ENCODE data around the gene MAVS. TPM values are rescaled to one million over a fixed set of nuclear protein-coding genes. Genes with fewer than 3 reads are reported as not detected.
A peak's percentile ranks its signal among the peaks of the same experiment; 100 is the strongest.

The MAVS gene
- total and polyA plus RNA-seq, 9 of the 15 experiments (the other 6 are each of a cell fraction or from before 2014, with no cell fraction given), result 1.6 to 22.0 (median 11.3) TPM

GRCh38 chr20:3865887-3866407, 19.3 kb downstream of the MAVS start (continued):
- TF ChIP-seq FOXA3 (CRISPR knock-in tag; conservative IDR thresholded peaks at IDR 0.05 in 1 of 2, IDR thresholded peaks at IDR 0.05 in 1 of 2), result no peak
- no peak for TF ChIP-seq ARNT (IDR thresholded peaks at IDR 0.05)
- no peak for TF ChIP-seq L3MBTL2 (IDR thresholded peaks at IDR 0.05)

GRCh38 chr20:3866464-3866863, 19.8 kb downstream of the MAVS start:
- Histone ChIP-seq H3K27ac (ENCODE audit: extremely low read depth, low read depth, low read length) (no peak overlapping the region), H3K9me1 (ENCODE audit: control insufficient read depth, insufficient read depth, low read length) (peaks cover 2% of the 10 kb centered on the region), H3K36me3 (ENCODE audit: control insufficient read depth, insufficient read depth, low read length) (peaks cover 58% of the 10 kb centered on the region), H3K27me3 (ENCODE audit: control insufficient read depth in 2 of 2, insufficient read depth in 2 of 2, low read length in 2 of 2) (no peaks in the 10 kb centered on the region; a peak in 1 of 5 replicates), H2AFZ (ENCODE audit: low read depth, low read length) (no peak overlapping the region), H3K4me3 (no peak overlapping the region), H3K9me3 (replicated peaks; ENCODE audit: control insufficient read depth, insufficient read depth, low read depth, low read length) (peaks cover 4% of the 10 kb centered on the region; the same call in 1 of the 2 replicates), H3K4me1 (replicated peaks in 1 of 2; ENCODE audit: control insufficient read depth in 2 of 2, insufficient read depth in 2 of 2, low read length in 2 of 2) (peaks cover 0 to 3% of the 10 kb centered on the region in 2 experiments; a peak in 2 of 5 replicates), H4K20me1 (replicated peaks; ENCODE audit: control insufficient read depth, insufficient read depth, low read length) (no peaks in the 10 kb centered on the region), H3K4me2 (ENCODE audit: insufficient read depth, low read length) (no peak overlapping the region), H3K9ac (ENCODE audit: insufficient read depth in 1 of 2, low read depth in 2 of 2, low read length in 2 of 2) (peak overlapping the region in 1 of 2 experiments; percentile 13; a peak in 1 of 4 replicates), H3K79me2 (ENCODE audit: control insufficient read depth, insufficient read depth, low read length) (no peaks in the 10 kb centered on the region)
- no TSS peak for BruUV-seq (replicated peaks)
- WGBS (ENCODE audit: insufficient coverage, low coverage, missing lambda C conversion rate), result no CpG with 5 or more reads among the region's 3 CpGs
- TF ChIP-seq POLR2G (IDR thresholded peaks at IDR 0.05; ENCODE audit: low read depth, low read length) (peak; percentile 18; the same call in 1 of the 2 replicates), ZNF212 (CRISPR knock-in tag; IDR thresholded peaks at IDR 0.05) (no peak)
- POLR2A ChIA-PET, result interaction anchor here (0.6 to 2.3 kb wide), 3 partner anchors 11 to 266 kb away, joined by 3 to 7 read pairs (median 3); no protein-coding TSS in a partner anchor
- DNase-seq (ENCODE audit: extremely low read depth in 1 of 4, low spot score in 3 of 4), result no peak
- CTCF ChIA-PET (ENCODE audit: low intra/inter-chr PET ratio), result no interaction called here
- FAIRE-seq, result no peak
- intact Hi-C loops (cut with micrococcal nuclease), result no loop called here
- ATAC-seq, result no peak
- in situ Hi-C loops (cut with MboI), result no loop called here
